Astrocyte of the spinal cord (primary cell): ENCODE data around the gene MYO3A.
"Not testable (repeated sequence)": the region's sequence is repeated elsewhere in the genome, so short reads cannot be mapped to it uniquely, and the experiment has no call there.

Source experiments
- DNase-seq: peaks from one replicate; pipeline ENCODE4 v3.0.0; 2011; ENCODE audit warnings: low read depth, low spot score
- H3K4me3 ChIP-seq: 2 replicates; pipeline ENCODE4 v1.5.1; 2011; ENCODE audit warnings: low read depth, mild to moderate bottlenecking, low read length, moderate library complexity
- in situ Hi-C: cut with HindIII; loops from 2 replicates; pipeline ENCODE4 v1.10.0; 2017; ENCODE audit warnings: low sequenced_read_pairs
- TF ChIP-seq, protein P1 (sequence below): IDR thresholded peaks from 2 replicates; pipeline ENCODE4 v1.5.1; 2012; ENCODE audit warnings: low read depth, mild to moderate bottlenecking, low read length, inconsistent platforms

The MYO3A gene

DNA sequence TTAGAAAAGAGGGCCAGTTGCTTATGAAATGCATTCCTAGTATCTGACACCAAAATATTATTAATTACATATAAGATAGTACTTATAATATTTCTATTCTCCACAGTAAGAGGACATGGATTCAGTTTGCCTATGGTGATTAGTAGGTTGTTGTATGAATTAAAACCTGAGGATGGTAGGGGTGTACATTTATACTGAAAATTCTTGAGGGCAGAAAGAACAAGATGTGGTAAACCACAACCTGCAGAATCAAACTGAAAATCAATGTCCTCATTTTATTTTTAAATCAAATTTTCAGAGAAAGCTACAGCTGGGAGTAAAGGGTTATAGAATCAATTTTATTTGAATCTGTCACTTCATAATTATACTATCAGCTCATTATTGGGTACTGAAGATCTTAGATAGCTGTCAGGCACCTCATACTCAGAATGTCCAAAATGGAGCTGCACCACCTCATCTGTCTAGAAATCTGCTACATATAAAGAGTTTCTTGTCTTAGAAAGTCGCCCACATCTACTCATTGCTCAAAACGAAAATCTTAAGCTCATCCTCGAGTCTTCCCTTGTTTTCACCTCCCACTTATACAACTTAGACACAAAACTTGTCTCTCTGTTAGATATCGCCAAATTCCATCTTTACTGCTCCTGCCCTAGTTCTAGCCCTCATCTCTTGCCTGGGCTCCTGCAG is 65.4 kb downstream of the MYO3A start:
- TF ChIP-seq, protein P1, sequence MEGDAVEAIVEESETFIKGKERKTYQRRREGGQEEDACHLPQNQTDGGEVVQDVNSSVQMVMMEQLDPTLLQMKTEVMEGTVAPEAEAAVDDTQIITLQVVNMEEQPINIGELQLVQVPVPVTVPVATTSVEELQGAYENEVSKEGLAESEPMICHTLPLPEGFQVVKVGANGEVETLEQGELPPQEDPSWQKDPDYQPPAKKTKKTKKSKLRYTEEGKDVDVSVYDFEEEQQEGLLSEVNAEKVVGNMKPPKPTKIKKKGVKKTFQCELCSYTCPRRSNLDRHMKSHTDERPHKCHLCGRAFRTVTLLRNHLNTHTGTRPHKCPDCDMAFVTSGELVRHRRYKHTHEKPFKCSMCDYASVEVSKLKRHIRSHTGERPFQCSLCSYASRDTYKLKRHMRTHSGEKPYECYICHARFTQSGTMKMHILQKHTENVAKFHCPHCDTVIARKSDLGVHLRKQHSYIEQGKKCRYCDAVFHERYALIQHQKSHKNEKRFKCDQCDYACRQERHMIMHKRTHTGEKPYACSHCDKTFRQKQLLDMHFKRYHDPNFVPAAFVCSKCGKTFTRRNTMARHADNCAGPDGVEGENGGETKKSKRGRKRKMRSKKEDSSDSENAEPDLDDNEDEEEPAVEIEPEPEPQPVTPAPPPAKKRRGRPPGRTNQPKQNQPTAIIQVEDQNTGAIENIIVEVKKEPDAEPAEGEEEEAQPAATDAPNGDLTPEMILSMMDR: no peak
- in situ Hi-C loops: no loop called here
- H3K4me3 ChIP-seq: no peak overlapping the region
- DNase-seq: no peak

- no peak for DNase-seq
- no peak overlapping the region for H3K4me3 ChIP-seq
- TF ChIP-seq, protein P1: no peak
- in situ Hi-C loops: no loop called here
Observed at GRCh38 chr10:26000971-26001370, 66.9 kb downstream of the MYO3A start.

DNA sequence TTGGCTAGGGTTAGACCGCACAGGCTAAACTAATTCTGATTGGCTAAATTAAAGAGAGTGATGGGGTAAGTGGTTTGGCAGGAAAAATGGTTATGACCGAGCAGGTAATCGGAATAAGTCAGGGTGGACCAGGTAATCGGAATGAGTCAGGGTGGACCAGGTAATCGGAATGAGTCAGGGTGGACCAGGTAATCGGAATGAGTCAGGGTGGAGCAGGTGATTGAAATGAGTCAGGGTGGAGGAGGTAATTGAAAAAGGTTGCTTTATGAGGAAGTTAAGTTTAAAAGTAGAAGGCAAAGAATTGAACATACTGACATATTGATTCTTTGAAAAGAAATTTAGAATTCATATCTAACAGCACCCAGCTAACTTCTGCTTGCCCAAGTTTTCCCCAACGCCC is 68.4 kb downstream of the MYO3A start:
- in situ Hi-C loops, DNase-seq, H3K4me3 ChIP-seq: not testable (repeated sequence)

- no peak for DNase-seq
- in situ Hi-C loops: no loop called here
- TF ChIP-seq, protein P1: no peak
- H3K4me3 ChIP-seq: no peak overlapping the region
Observed at GRCh38 chr10:26015092-26015491, 81.1 kb downstream of the MYO3A start.

DNA sequence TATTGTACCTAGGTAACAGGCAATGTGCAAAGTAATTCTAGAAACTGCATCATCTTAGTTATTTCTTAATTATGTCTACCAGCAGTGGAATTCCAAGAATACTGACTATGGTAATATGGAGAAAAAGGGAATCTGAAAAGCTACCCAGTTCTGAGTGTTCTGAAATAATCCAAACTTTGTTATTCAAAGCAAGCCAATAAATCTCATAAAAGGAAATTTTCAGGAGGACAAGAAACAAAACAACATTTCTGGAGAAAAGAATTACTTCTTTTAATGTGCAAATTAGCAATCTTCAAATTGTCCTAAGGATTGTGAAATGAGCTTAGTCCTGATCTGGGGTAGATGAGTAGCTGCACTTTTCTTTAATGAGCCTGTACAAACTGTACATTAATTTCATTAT is 88.8 kb downstream of the MYO3A start:
- H3K4me3 ChIP-seq: no peak overlapping the region
- in situ Hi-C loops: no loop called here
- TF ChIP-seq, protein P1: no peak
- no peak for DNase-seq

DNA sequence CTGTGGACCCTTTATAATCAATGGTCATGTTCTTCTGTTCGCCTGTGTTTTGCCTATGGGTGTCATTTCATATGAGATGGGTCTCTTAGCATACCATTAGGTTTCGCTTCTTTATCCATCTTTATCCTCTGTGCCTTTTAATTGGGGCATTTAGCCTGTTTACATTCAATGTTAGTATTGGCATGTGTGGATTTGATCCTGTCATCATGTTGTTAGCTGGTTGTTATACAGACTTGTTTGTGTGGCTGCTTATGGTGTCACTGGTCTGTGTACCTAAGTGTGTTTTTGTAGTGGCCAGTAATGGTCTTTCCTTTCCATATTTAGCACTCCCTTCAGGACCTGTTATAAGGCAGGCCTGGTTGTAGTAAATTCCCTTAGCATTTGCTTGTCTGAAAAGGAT is 90.3 kb downstream of the MYO3A start:
- no peak for DNase-seq
- no peak overlapping the region for H3K4me3 ChIP-seq
- in situ Hi-C loops: no loop called here
- TF ChIP-seq, protein P1: no peak

DNA sequence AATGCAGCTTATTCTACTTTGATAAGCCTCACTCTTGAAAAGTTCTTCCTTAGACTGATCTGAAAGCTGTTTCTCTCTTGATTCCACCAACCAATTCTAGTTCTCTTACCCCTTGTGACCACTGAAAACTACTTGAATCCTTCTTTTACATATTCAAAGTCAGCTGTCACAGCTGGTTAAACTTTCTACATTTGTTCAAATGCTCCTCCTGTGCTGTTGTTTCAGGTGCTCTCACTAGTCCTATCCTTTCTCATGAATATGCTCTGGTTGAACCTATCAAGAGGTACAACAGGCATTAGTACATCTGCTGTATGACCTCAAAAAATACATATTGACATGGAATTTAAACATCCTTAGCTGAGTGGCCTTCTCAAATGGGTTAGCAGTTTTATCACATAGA is 91.5 kb downstream of the MYO3A start:
- TF ChIP-seq, protein P1: no peak
- in situ Hi-C loops: no loop called here
- no peak for DNase-seq
- H3K4me3 ChIP-seq: no peak overlapping the region
